H9 (cell line): Measurements from ENCODE around the gene PLPPR5. TPM values are rescaled to one million over a fixed set of nuclear protein-coding genes. Genes with fewer than 3 reads are reported as not detected.

ENCODE experiments used
- DNase-seq: peaks from one replicate; pipeline ENCODE4 v3.0.0-alpha.2; 2017
- H2AFZ ChIP-seq: one replicate; pipeline ENCODE4 v1.6.1; 2013; ENCODE audit warnings: mild to moderate bottlenecking, low read length, control low read depth, moderate library complexity
- H2AK5ac ChIP-seq: 2 replicates; pipeline ENCODE4 v1.6.1; 2013; ENCODE audit warnings: low read length, control low read depth, mixed read lengths; ENCODE audit not compliant: insufficient read length
- H2BK120ac ChIP-seq: one replicate; pipeline ENCODE4 v1.6.1; 2013; ENCODE audit warnings: low read depth, mild to moderate bottlenecking, low read length, control low read depth, inconsistent platforms; ENCODE audit not compliant: poor library complexity, severe bottlenecking
- H2BK12ac ChIP-seq: 2 replicates; pipeline ENCODE4 v1.6.1; 2013; ENCODE audit warnings: low read length, control low read depth, mixed read lengths, low read depth; ENCODE audit not compliant: insufficient read length
- H2BK15ac ChIP-seq: 2 replicates; pipeline ENCODE4 v1.6.1; 2013; ENCODE audit warnings: low read depth, low read length, control low read depth
- H2BK20ac ChIP-seq: one replicate; pipeline ENCODE4 v1.6.1; 2013; ENCODE audit warnings: low read depth, mild to moderate bottlenecking, low read length, control low read depth, inconsistent platforms; ENCODE audit not compliant: poor library complexity, severe bottlenecking
- H2BK5ac ChIP-seq: 2 replicates; pipeline ENCODE4 v1.6.1; 2013; ENCODE audit warnings: low read length, control low read depth, mixed read lengths; ENCODE audit not compliant: insufficient read length
- H3K14ac ChIP-seq: 2 replicates; pipeline ENCODE4 v1.6.1; 2013; ENCODE audit warnings: low read length, control low read depth; ENCODE audit not compliant: insufficient read depth
- H3K18ac ChIP-seq: 2 replicates; pipeline ENCODE4 v1.6.1; 2013; ENCODE audit warnings: low read depth, mild to moderate bottlenecking, mixed read lengths, low read length, control low read depth; ENCODE audit not compliant: insufficient read length
- H3K23ac ChIP-seq: 2 replicates; pipeline ENCODE4 v1.6.1; 2013; ENCODE audit warnings: low read length, control low read depth, mixed read lengths, low read depth; ENCODE audit not compliant: insufficient read length
- H3K23me2 ChIP-seq: 2 replicates; pipeline ENCODE4 v1.6.1; 2013; ENCODE audit warnings: low read depth, mild to moderate bottlenecking, mixed read lengths, low read length, control low read depth; ENCODE audit not compliant: insufficient read length, poor library complexity, severe bottlenecking
- H3K27ac ChIP-seq: 2 replicates; pipeline ENCODE4 v1.5.1; 2013; ENCODE audit warnings: low read length, control low read depth, mixed read lengths, low read depth; ENCODE audit not compliant: insufficient read length
- H3K27me3 ChIP-seq: 2 replicates; pipeline ENCODE4 v1.6.1; 2013; ENCODE audit warnings: low read length, control low read depth, inconsistent platforms; ENCODE audit not compliant: insufficient read depth
- H3K4ac ChIP-seq: 2 replicates; pipeline ENCODE4 v1.6.1; 2013; ENCODE audit warnings: low read depth, mild to moderate bottlenecking, control low read depth, inconsistent platforms, low read length, moderate library complexity
- H3K4me1 ChIP-seq: 2 replicates; pipeline ENCODE4 v1.6.1; 2013; ENCODE audit warnings: low read length, control low read depth, inconsistent platforms; ENCODE audit not compliant: insufficient read depth
- H3K4me2 ChIP-seq: 2 replicates; pipeline ENCODE4 v1.6.1; 2013; ENCODE audit warnings: low read length, control low read depth, mixed read lengths; ENCODE audit not compliant: insufficient read length, insufficient read depth
- H3K56ac ChIP-seq: 2 replicates; pipeline ENCODE4 v1.6.1; 2013; ENCODE audit warnings: low read depth, mild to moderate bottlenecking, mixed read lengths, low read length, control low read depth; ENCODE audit not compliant: insufficient read length
- H3K79me1 ChIP-seq: 2 replicates; pipeline ENCODE4 v1.6.1; 2013; ENCODE audit warnings: low read depth, mild to moderate bottlenecking, moderate library complexity, low read length, control low read depth, inconsistent platforms; ENCODE audit not compliant: insufficient read depth, poor library complexity, severe bottlenecking
- H3K79me2 ChIP-seq: 2 replicates; pipeline ENCODE4 v1.6.1; 2013; ENCODE audit warnings: low read length, control low read depth, inconsistent platforms; ENCODE audit not compliant: insufficient read depth
- H3K9ac ChIP-seq: 2 replicates; pipeline ENCODE4 v1.6.1; 2013; ENCODE audit warnings: low read length, control low read depth, mixed read lengths; ENCODE audit not compliant: insufficient read length; ENCODE audit errors: extremely low read depth
- H3K9me3 ChIP-seq: one replicate; pipeline ENCODE4 v1.6.1; 2013; ENCODE audit warnings: low read depth, low read length, inconsistent platforms; ENCODE audit not compliant: control insufficient read depth
- H3T11ph ChIP-seq: one replicate; pipeline ENCODE4 v1.6.1; 2013; ENCODE audit warnings: mild to moderate bottlenecking, low read length, control low read depth, inconsistent platforms
- H4K20me1 ChIP-seq: one replicate; pipeline ENCODE4 v1.6.1; 2013; ENCODE audit not compliant: control insufficient read depth, insufficient read length, insufficient read depth
- H4K5ac ChIP-seq: 2 replicates; pipeline ENCODE4 v1.6.1; 2013; ENCODE audit warnings: low read depth, mild to moderate bottlenecking, mixed read lengths, low read length, control low read depth; ENCODE audit not compliant: insufficient read length
- H4K8ac ChIP-seq: replicated peaks from 2 replicates; pipeline ENCODE4 v1.6.1; 2013; ENCODE audit warnings: low read length, control low read depth, mixed read lengths, low read depth; ENCODE audit not compliant: insufficient read length
- H4K91ac ChIP-seq: 2 replicates; pipeline ENCODE4 v1.6.1; 2013; ENCODE audit warnings: low read depth, mild to moderate bottlenecking, moderate library complexity, mixed read lengths, low read length, control low read depth; ENCODE audit not compliant: insufficient read length
- H3K27ac Mint-ChIP-seq, 3 experiments: 2 replicates in 2 of 3; 3 replicates in 1 of 3; pipeline ENCODE4 v1.8.0; 2020 to 2021; ENCODE audit warnings: mixed read lengths in 3 of 3, mild to moderate bottlenecking in 1 of 3, moderate library complexity in 1 of 3
- H3K27me3 Mint-ChIP-seq: 2 replicates; pipeline ENCODE4 v1.8.0; 2021; ENCODE audit warnings: low read depth, mild to moderate bottlenecking, moderate library complexity, mixed read lengths
- H3K36me3 Mint-ChIP-seq, 3 experiments: 2 replicates in 2 of 3; 3 replicates in 1 of 3; pipeline ENCODE4 v1.8.0; 2020 to 2021; ENCODE audit warnings: low read depth in 3 of 3, mixed read lengths in 3 of 3; ENCODE audit not compliant: insufficient read depth in 1 of 3
- H3K4me1 Mint-ChIP-seq, 2 experiments: 2 replicates each; pipeline ENCODE4 v1.8.0; 2020; ENCODE audit warnings: mixed read lengths in 2 of 2
- H3K4me3 Mint-ChIP-seq, 2 experiments: 2 replicates in 1 of 2; 3 replicates in 1 of 2; pipeline ENCODE4 v1.8.0; 2020 to 2021; ENCODE audit warnings: mild to moderate bottlenecking in 2 of 2, mixed read lengths in 2 of 2, moderate library complexity in 1 of 2
- H3K9me3 Mint-ChIP-seq, 2 experiments: 2 replicates in 1 of 2; 3 replicates in 1 of 2; pipeline ENCODE4 v1.8.0; 2020; ENCODE audit warnings: mild to moderate bottlenecking in 2 of 2, mixed read lengths in 2 of 2, moderate library complexity in 1 of 2
- CTCF ChIP-seq: fragments of 200-600 bp; sonication (generic); conservative IDR thresholded peaks from 3 replicates; pipeline ENCODE4 v1.8.0; 2021; ENCODE audit warnings: antibody characterized with exemption, mild to moderate bottlenecking
- total RNA-seq: library from RNA; stranded (reverse); gene quantifications from 2 replicates; pipeline ENCODE4 v1.2.1, GENCODE V29; 2021

Gene PLPPR5
- total RNA-seq, 1 experiment from 2014 or later: 1.4 TPM

DNA sequence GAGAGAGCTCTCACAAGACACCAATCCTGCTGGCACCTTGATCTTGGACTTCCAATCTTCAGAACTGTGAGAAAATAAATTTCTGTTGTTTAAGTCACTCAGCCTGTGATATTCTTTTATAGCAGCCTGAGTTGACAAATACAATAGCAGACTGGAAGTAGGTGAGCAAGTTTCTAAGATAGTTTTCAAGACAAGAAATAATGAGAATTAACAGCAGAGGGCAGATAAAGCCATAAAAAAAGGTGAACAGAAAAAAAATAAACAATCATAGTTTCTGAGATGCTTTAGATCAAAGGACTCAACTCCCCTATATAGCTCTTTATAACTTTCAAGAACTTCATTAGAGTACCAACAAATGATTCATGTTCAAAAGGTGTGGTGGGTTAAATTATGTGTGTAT is 119.8 kb downstream of the PLPPR5 start:
- H3K4me1 ChIP-seq: no peaks in the 10 kb centered on the region
- H3K4me2 ChIP-seq: no peak overlapping the region
- Mint-ChIP-seq H3K36me3 (peaks cover 6 to 12% (median 8%) of the 10 kb centered on the region in 3 experiments), H3K27ac (no peak overlapping the region), H3K4me1 (peaks cover 0 to 3% of the 10 kb centered on the region in 2 experiments; a peak in 2 of 4 replicates), H3K27me3 (no peaks in the 10 kb centered on the region; the same call in 1 of the 2 replicates), H3K4me3 (no peak overlapping the region), H3K9me3 (peaks cover 13 to 14% of the 10 kb centered on the region in 2 experiments)
- H3K9me3 ChIP-seq: no peaks in the 10 kb centered on the region
- no peak for TF ChIP-seq CTCF
- H4K8ac ChIP-seq: no peak overlapping the region
- no peak overlapping the region for H2BK120ac ChIP-seq
- H3K23ac ChIP-seq: no peak overlapping the region
- H3K18ac ChIP-seq: no peak overlapping the region
- no peak for DNase-seq
- H2BK12ac ChIP-seq: no peak overlapping the region
- H3K27me3 ChIP-seq: no peaks in the 10 kb centered on the region
- H3K79me1 ChIP-seq: no peaks in the 10 kb centered on the region
- H3K4ac ChIP-seq: no peak overlapping the region
- no peak overlapping the region for H3K14ac ChIP-seq
- H4K91ac ChIP-seq: no peak overlapping the region
- no peak overlapping the region for H3T11ph ChIP-seq
- no peak overlapping the region for H2AK5ac ChIP-seq
- H3K56ac ChIP-seq: no peak overlapping the region
- no peak overlapping the region for H2AFZ ChIP-seq
- H3K9ac ChIP-seq: no peak overlapping the region
- H2BK5ac ChIP-seq: no peak overlapping the region
- H2BK15ac ChIP-seq: no peak overlapping the region
- H3K79me2 ChIP-seq: no peaks in the 10 kb centered on the region
- H2BK20ac ChIP-seq: no peak overlapping the region
- no peak overlapping the region for H3K27ac ChIP-seq
- no peaks in the 10 kb centered on the region for H4K20me1 ChIP-seq
- H3K23me2 ChIP-seq: no peaks in the 10 kb centered on the region
- H4K5ac ChIP-seq: no peak overlapping the region
